GM21717 (cell line): Measurements from ENCODE around the gene GJB6.

Experiments used
- ATAC-seq: cut with Tn5 transposase; IDR thresholded peaks from one replicate; pipeline ENCODE4 v1.9.1; 2021; ENCODE audit warnings: mild to moderate bottlenecking, moderate library complexity; ENCODE audit not compliant: unreplicated experiment

The GJB6 gene

GRCh38 chr13:20188667-20189553 lies 43.2 kb downstream of the GJB6 start:
- ATAC-seq = no peak

- ATAC-seq = no peak
Measured at GRCh38 chr13:20186771-20187170, 45.3 kb downstream of the GJB6 start.

GRCh38 chr13:20185366-20186056 lies 46.6 kb downstream of the GJB6 start:
- ATAC-seq = no peak

- peak; percentile 59 for ATAC-seq
Measured at GRCh38 chr13:20182231-20182846, 49.8 kb downstream of the GJB6 start.

GRCh38 chr13:20181188-20181587 lies 50.9 kb downstream of the GJB6 start:
- no peak for ATAC-seq

GRCh38 chr13:20178156-20178555 lies 54.0 kb downstream of the GJB6 start:
- no peak for ATAC-seq

- ATAC-seq = no peak
Measured at GRCh38 chr13:20177049-20177831, 54.9 kb downstream of the GJB6 start.

GRCh38 chr13:20175907-20176652 lies 56.0 kb downstream of the GJB6 start:
- ATAC-seq = no peak

GRCh38 chr13:20175406-20175794 lies 56.7 kb downstream of the GJB6 start:
- ATAC-seq = no peak

GRCh38 chr13:20174656-20175405 lies 57.3 kb downstream of the GJB6 start:
- peak; percentile 69 for ATAC-seq

- no peak for ATAC-seq
Measured at GRCh38 chr13:20173116-20173746, 58.9 kb downstream of the GJB6 start.
